IMR-90 (cell line): ENCODE data around the gene SH3BP4. TPM values are rescaled to one million over a fixed set of nuclear protein-coding genes. Genes with fewer than 3 reads are reported as not detected.

ENCODE experiments used
- ATAC-seq: fragments of 200-7000 bp; cut with Tn5 transposase; 2 replicates; pipeline ENCODE4 v1.9.1; 2020; ENCODE audit warnings: low read depth, mild to moderate bottlenecking, moderate library complexity
- Bru-seq: library from RNA; stranded (reverse); fragments of 400-500 nt; gene quantifications from one replicate; lab custom pipeline; 2021; lab: Mats Ljungman, UMichigan
- BruChase-seq, 2 experiments: library from RNA; stranded (reverse); fragments of 400-500 nt; gene quantifications; one replicate each; lab custom pipeline; 2021; lab: Mats Ljungman, UMichigan
- BruUV-seq: library from RNA; stranded (reverse); fragments of 400-500 nt; replicated peaks from 2 replicates; lab custom pipeline; 2021; lab: Mats Ljungman, UMichigan
- CTCF ChIA-PET: fragments of 300-600 bp; formaldehyde crosslinking; extraction: SDS; loops from one replicate; lab custom pipeline; 2021; ENCODE audit warnings: antibody characterized with exemption; lab: Yijun Ruan, JAX
- POLR2A ChIA-PET: fragments of 300-600 bp; sonication (Branson Sonifier 250); formaldehyde crosslinking; loops from one replicate; lab custom pipeline; 2022; ENCODE audit warnings: antibody characterized with exemption; ENCODE audit not compliant: unreplicated experiment; lab: Charles Lee
- DNase-seq: peaks from one replicate; pipeline ENCODE4 v3.0.0; 2013
- H2AFZ ChIP-seq: replicated peaks from 2 replicates; pipeline ENCODE3; 2013; ENCODE audit warnings: low read length, mild to moderate bottlenecking; ENCODE audit not compliant: poor library complexity
- H2AK5ac ChIP-seq: 2 replicates; pipeline ENCODE4 v1.6.1; 2013; ENCODE audit warnings: low read depth, low read length, inconsistent platforms
- H2AK9ac ChIP-seq: replicated peaks from 2 replicates; pipeline ENCODE3; 2013; ENCODE audit warnings: mild to moderate bottlenecking, low read depth, low read length, moderate library complexity; ENCODE audit not compliant: poor library complexity
- H2BK120ac ChIP-seq: 2 replicates; pipeline ENCODE4 v1.6.1; 2013; ENCODE audit warnings: low read depth, low read length, inconsistent platforms
- H2BK15ac ChIP-seq: 3 replicates; pipeline ENCODE4 v1.6.1; 2013; ENCODE audit warnings: low read depth, low read length, inconsistent platforms
- H2BK20ac ChIP-seq: 2 replicates; pipeline ENCODE4 v1.6.1; 2013; ENCODE audit warnings: low read depth, mild to moderate bottlenecking, inconsistent platforms, low read length, moderate library complexity
- H2BK5ac ChIP-seq: 2 replicates; pipeline ENCODE4 v1.6.1; 2013; ENCODE audit warnings: mild to moderate bottlenecking, low read depth, low read length, inconsistent platforms; ENCODE audit not compliant: poor library complexity, severe bottlenecking
- H3K14ac ChIP-seq: replicated peaks from 2 replicates; pipeline ENCODE4 v1.6.1; 2013; ENCODE audit warnings: low read depth, low read length, inconsistent platforms
- H3K18ac ChIP-seq: 2 replicates; pipeline ENCODE4 v1.6.1; 2013; ENCODE audit warnings: low read depth, low read length, control low read depth
- H3K23ac ChIP-seq: 2 replicates; pipeline ENCODE4 v1.6.1; 2013; ENCODE audit warnings: low read depth, low read length, inconsistent platforms
- H3K27ac ChIP-seq: 2 replicates; pipeline ENCODE4 v1.5.1; 2013; ENCODE audit warnings: mild to moderate bottlenecking, control low read depth, low read length; ENCODE audit not compliant: insufficient read depth
- H3K27me3 ChIP-seq: 2 replicates; pipeline ENCODE4 v1.6.1; 2013; ENCODE audit warnings: low read length; ENCODE audit not compliant: control insufficient read depth, insufficient read depth
- H3K36me3 ChIP-seq: 2 replicates; pipeline ENCODE4 v1.6.1; 2013; ENCODE audit warnings: low read length, mixed read lengths; ENCODE audit not compliant: control insufficient read depth, insufficient read depth
- H3K4ac ChIP-seq: 2 replicates; pipeline ENCODE4 v1.6.1; 2013; ENCODE audit warnings: low read depth, low read length, inconsistent platforms
- H3K4me1 ChIP-seq: 2 replicates; pipeline ENCODE4 v1.6.1; 2013; ENCODE audit warnings: low read length, mixed read lengths; ENCODE audit not compliant: control insufficient read depth, insufficient read depth
- H3K4me2 ChIP-seq: 2 replicates; pipeline ENCODE4 v1.6.1; 2013; ENCODE audit warnings: low read depth, mild to moderate bottlenecking, control low read depth, low read length, moderate library complexity
- H3K4me3 ChIP-seq: 2 replicates; pipeline ENCODE4 v1.5.1; 2013; ENCODE audit warnings: low read depth, mild to moderate bottlenecking, control low read depth, low read length, moderate library complexity; ENCODE audit not compliant: insufficient read depth
- H3K56ac ChIP-seq: 2 replicates; pipeline ENCODE4 v1.6.1; 2013; ENCODE audit warnings: low read length, inconsistent platforms; ENCODE audit not compliant: insufficient read depth; ENCODE audit errors: extremely low read depth
- H3K79me1 ChIP-seq, 2 experiments: 2 replicates each; pipeline ENCODE4 v1.6.1; 2013; ENCODE audit warnings: low read length in 2 of 2, inconsistent platforms in 1 of 2, low read depth in 1 of 2
- H3K9ac ChIP-seq: 2 replicates; pipeline ENCODE4 v1.6.1; 2013; ENCODE audit warnings: low read depth, low read length, control low read depth
- H3K9me1 ChIP-seq: 2 replicates; pipeline ENCODE4 v1.6.1; 2013; ENCODE audit warnings: low read length, inconsistent platforms; ENCODE audit not compliant: insufficient read depth
- H3K9me3 ChIP-seq: 2 replicates; pipeline ENCODE4 v1.6.1; 2013; ENCODE audit warnings: low read length; ENCODE audit not compliant: control insufficient read depth, insufficient read depth
- H4K20me1 ChIP-seq: 2 replicates; pipeline ENCODE4 v1.6.1; 2013; ENCODE audit warnings: low read length, inconsistent platforms; ENCODE audit not compliant: insufficient read depth
- H4K5ac ChIP-seq: 2 replicates; pipeline ENCODE4 v1.6.1; 2013; ENCODE audit warnings: mild to moderate bottlenecking, low read depth, low read length, control low read depth
- H4K8ac ChIP-seq, 2 experiments: 2 replicates each; pipeline ENCODE4 v1.6.1; 2013; ENCODE audit warnings: low read depth in 2 of 2, low read length in 2 of 2, control low read depth in 1 of 2, inconsistent platforms in 1 of 2
- H4K91ac ChIP-seq: 2 replicates; pipeline ENCODE4 v1.6.1; 2013; ENCODE audit warnings: low read depth, low read length, inconsistent platforms; ENCODE audit not compliant: insufficient read depth
- CHD1 ChIP-seq: IDR thresholded peaks from 2 replicates; pipeline ENCODE4 v1.6.1; 2012; ENCODE audit warnings: low read depth, low read length, improper control_type of control experiment
- MAZ ChIP-seq: IDR thresholded peaks from 2 replicates; pipeline ENCODE4 v1.6.1; 2012; ENCODE audit warnings: low read depth, mild to moderate bottlenecking, low read length, improper control_type of control experiment, moderate library complexity, borderline replicate concordance
- POLR2A ChIP-seq: IDR thresholded peaks from 2 replicates; pipeline ENCODE4 v1.6.1; 2012; ENCODE audit warnings: mild to moderate bottlenecking, low read depth, low read length
- RAD21 ChIP-seq: IDR thresholded peaks from 2 replicates; pipeline ENCODE4 v1.6.1; 2012; ENCODE audit warnings: low read length, improper control_type of control experiment
- SMC3 ChIP-seq: fragments of 150-350 bp; IDR thresholded peaks from 2 replicates; pipeline ENCODE4 v1.6.1; 2016; ENCODE audit warnings: low read depth, mild to moderate bottlenecking, antibody characterized with exemption, low read length, moderate library complexity
- WGBS, 2 experiments: methylation state at CpG; one replicate each; pipeline versions ENCODE4 v1.1.5 to v1.1.7; 2013; ENCODE audit warnings: missing lambda C conversion rate in 2 of 2; ENCODE audit not compliant: insufficient read length in 1 of 2; ENCODE audit errors: extremely low coverage in 2 of 2; 5-methylcytosine and 5-hydroxymethylcytosine counted together
- dilution Hi-C: fragments of 300-500 bp; cut with HindIII; formaldehyde crosslinking; loops from one replicate; pipeline ENCODE4 v1.14.3; 2018; ENCODE audit warnings: low sequenced_read_pairs; ENCODE audit not compliant: unreplicated experiment
- in situ Hi-C: fragments of 300-500 bp; cut with MboI; formaldehyde crosslinking; loops from 3 replicates; pipeline ENCODE4 v1.14.3; 2019; ENCODE audit warnings: low sequenced_read_pairs, inconsistent platforms, mixed read lengths
- intact Hi-C: fragments of 100-400 bp; cut with micrococcal nuclease; formaldehyde crosslinking; loops from 2 replicates; pipeline ENCODE4 v1.10.0; 2022
- long read RNA-seq: library from polyadenylated mRNA; unstranded; transcript quantifications from one replicate; pipeline ENCODE4 v2.0.0, GENCODE V29; 2021; ENCODE audit not compliant: unreplicated experiment
- polyA plus RNA-seq, 3 experiments: library from polyadenylated mRNA; depleted of rRNA; stranded (reverse); fragments of >200 nt; gene quantifications; 2 replicates each; pipeline ENCODE4 v1.2.3, GENCODE V29; 2012; ENCODE audit warnings: low replicate concordance in 1 of 3
- total RNA-seq: library from RNA; depleted of rRNA; stranded (reverse); fragments of >200 nt; gene quantifications from 2 replicates; pipeline ENCODE4 v1.2.3, GENCODE V29; 2012; rRNA removed
- TF ChIP-seq, protein P1 (sequence below): fragments of 150-350 bp; IDR thresholded peaks from 2 replicates; pipeline ENCODE4 v1.6.1; 2016; ENCODE audit warnings: low read depth, mild to moderate bottlenecking, low read length, moderate library complexity, borderline replicate concordance

SH3BP4 gene, protein sequence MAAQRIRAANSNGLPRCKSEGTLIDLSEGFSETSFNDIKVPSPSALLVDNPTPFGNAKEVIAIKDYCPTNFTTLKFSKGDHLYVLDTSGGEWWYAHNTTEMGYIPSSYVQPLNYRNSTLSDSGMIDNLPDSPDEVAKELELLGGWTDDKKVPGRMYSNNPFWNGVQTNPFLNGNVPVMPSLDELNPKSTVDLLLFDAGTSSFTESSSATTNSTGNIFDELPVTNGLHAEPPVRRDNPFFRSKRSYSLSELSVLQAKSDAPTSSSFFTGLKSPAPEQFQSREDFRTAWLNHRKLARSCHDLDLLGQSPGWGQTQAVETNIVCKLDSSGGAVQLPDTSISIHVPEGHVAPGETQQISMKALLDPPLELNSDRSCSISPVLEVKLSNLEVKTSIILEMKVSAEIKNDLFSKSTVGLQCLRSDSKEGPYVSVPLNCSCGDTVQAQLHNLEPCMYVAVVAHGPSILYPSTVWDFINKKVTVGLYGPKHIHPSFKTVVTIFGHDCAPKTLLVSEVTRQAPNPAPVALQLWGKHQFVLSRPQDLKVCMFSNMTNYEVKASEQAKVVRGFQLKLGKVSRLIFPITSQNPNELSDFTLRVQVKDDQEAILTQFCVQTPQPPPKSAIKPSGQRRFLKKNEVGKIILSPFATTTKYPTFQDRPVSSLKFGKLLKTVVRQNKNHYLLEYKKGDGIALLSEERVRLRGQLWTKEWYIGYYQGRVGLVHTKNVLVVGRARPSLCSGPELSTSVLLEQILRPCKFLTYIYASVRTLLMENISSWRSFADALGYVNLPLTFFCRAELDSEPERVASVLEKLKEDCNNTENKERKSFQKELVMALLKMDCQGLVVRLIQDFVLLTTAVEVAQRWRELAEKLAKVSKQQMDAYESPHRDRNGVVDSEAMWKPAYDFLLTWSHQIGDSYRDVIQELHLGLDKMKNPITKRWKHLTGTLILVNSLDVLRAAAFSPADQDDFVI
- total RNA-seq (112 and 122 TPM in 2 replicates), polyA plus RNA-seq (2012; rRNA removed) (101 and 104 TPM in 2 replicates), Bru-seq, nascent RNA (percentile 99 among the genes with signal in this experiment), BruChase-seq, experiment 1, labeled RNA remaining after a 6-hour chase (percentile 94 among the genes with signal in this experiment), BruChase-seq, experiment 2, labeled RNA remaining after a 2-hour chase (percentile 96 among the genes with signal in this experiment)
- polyA plus RNA-seq (2012; cell fraction: cytosol; rRNA removed): 62.6 and 79.6 TPM in 2 replicates
- polyA plus RNA-seq (2012; cell fraction: nucleus; rRNA removed; ENCODE audit: low replicate concordance): 63.9 and 105 TPM in 2 replicates
- long read RNA-seq, full-length matches to known transcripts: 8 of 151 reads
- long read RNA-seq, partial matches to known transcripts: 109 of 151 reads
- long read RNA-seq, other reads (novel, unspliced or antisense): 34 of 151 reads

DNA sequence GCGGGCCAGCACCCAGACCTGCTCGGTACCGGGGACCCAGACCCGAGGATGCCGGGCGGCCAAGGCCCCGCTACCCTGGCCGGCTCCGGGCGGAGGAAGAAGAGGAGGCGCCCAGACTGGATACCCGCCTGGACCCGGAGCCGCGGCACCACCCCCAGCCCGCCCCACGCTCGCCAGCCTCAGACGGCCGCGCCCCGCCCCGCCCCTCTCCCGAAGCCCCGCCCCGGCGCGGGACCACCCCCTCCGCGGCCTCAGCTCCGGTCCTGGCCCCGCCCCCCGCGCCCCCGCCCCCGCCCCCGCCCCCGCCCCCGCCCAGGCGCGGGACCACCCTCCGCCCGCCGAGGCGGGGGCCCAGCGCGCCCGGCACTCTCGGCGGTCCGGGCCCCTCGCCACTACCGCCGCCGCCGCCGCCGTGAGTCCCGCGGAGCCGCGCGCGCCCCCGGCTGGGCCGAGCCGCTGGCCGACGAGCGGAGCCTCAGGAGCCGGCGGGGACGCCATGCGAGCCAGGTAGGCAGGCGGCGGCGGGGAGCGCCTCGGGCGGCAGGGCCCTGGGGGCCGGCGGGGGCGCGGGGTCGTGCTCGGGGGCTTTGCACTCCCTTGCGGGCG lies at the start of gene SH3BP4:
SH3BP4 (plus strand) TSS at position 354 of the 606 bp plus-strand sequence. CDS start 82,986 bp downstream, outside the sequence.
- H2BK20ac ChIP-seq: peak within 1 kb of the TSS; percentile 64; the same call in 1 of the 2 replicates
- peak within 1 kb of the TSS; percentile 97 for H2BK5ac ChIP-seq
- H3K56ac ChIP-seq: peak within 1 kb of the TSS; percentile 95
- no TSS peak for BruUV-seq
- CTCF ChIA-PET: no interaction called here
- intact Hi-C loops (loop anchor here (2.0 kb wide), 5 partner anchors 69 to 319 kb away; no protein-coding TSS in a partner anchor), in situ Hi-C loops (loop anchor here (10.0 kb wide), 1 partner anchor 153 kb away; no protein-coding TSS in a partner anchor), dilution Hi-C loops (no loop called here)
- H3K4me3 ChIP-seq: peak within 1 kb of the TSS; percentile 65
- peak within 1 kb of the TSS; percentile 82 for H3K18ac ChIP-seq
- H4K8ac ChIP-seq: peak within 1 kb of the TSS; percentile 74 to 91
- 1% methylated on average over 30 of the region's 88 CpGs; no CpG with 5 or more reads in 1 of the 2 experiments for WGBS, 2 experiments
- H4K20me1 ChIP-seq: peaks cover 38% of the 10 kb centered on the region
- H2AK9ac ChIP-seq: peak within 1 kb of the TSS; percentile 90
- peaks cover 33% of the 10 kb centered on the region for H3K4me1 ChIP-seq
- H3K9ac ChIP-seq: peak within 1 kb of the TSS; percentile 98
- H4K5ac ChIP-seq: peak within 1 kb of the TSS; percentile 96
- peak within 1 kb of the TSS; percentile 95 for H4K91ac ChIP-seq
- H3K9me1 ChIP-seq: peaks cover 25% of the 10 kb centered on the region
- H3K79me1 ChIP-seq: peaks cover 13 to 25% of the 10 kb centered on the region in 2 experiments; a peak in 3 of 4 replicates
- H2BK15ac ChIP-seq: peak within 1 kb of the TSS; percentile 77; the same call in 2 of the 3 replicates
- peak within 1 kb of the TSS; percentile 93 for H3K4me2 ChIP-seq
- peak within 1 kb of the TSS; percentile 99 for H3K27ac ChIP-seq
- POLR2A ChIA-PET: interaction anchor here (0.6 to 1.0 kb wide), 4 partner anchors 49 to 278 kb away, joined by 3 to 9 read pairs (median 6); no protein-coding TSS in a partner anchor
- H3K4ac ChIP-seq: peak within 1 kb of the TSS; percentile 97
- ATAC-seq (peak; percentile 75), DNase-seq (peak; percentile 72)
- peak within 1 kb of the TSS; percentile 50 for H2AFZ ChIP-seq
- peak within 1 kb of the TSS; percentile 95 for H2AK5ac ChIP-seq
- H3K23ac ChIP-seq: peak within 1 kb of the TSS; percentile 99
- no peaks in the 10 kb centered on the region for H3K9me3 ChIP-seq
- peak within 1 kb of the TSS; percentile 97 for H2BK120ac ChIP-seq
- peaks cover 13% of the 10 kb centered on the region for H3K36me3 ChIP-seq
- TF ChIP-seq, protein P1, sequence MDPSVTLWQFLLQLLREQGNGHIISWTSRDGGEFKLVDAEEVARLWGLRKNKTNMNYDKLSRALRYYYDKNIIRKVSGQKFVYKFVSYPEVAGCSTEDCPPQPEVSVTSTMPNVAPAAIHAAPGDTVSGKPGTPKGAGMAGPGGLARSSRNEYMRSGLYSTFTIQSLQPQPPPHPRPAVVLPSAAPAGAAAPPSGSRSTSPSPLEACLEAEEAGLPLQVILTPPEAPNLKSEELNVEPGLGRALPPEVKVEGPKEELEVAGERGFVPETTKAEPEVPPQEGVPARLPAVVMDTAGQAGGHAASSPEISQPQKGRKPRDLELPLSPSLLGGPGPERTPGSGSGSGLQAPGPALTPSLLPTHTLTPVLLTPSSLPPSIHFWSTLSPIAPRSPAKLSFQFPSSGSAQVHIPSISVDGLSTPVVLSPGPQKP: no peak
- TF ChIP-seq POLR2A (peak; percentile 91), CHD1 (0 out of 2 replicates have a peak, but pooled peaks have one; percentile 36), RAD21 (peak; percentile 25; the same call in 1 of the 2 replicates), SMC3 (peak; percentile 10; the same call in 1 of the 2 replicates), MAZ (peak; percentile 68; the same call in 1 of the 2 replicates)
- H3K27me3 ChIP-seq: no peaks in the 10 kb centered on the region
- peak within 1 kb of the TSS; percentile 97 for H3K14ac ChIP-seq
